Panc1 (cell line): ENCODE measurements around the gene AGAP1. TPM values are rescaled to one million over a fixed set of nuclear protein-coding genes. Genes with fewer than 3 reads are reported as not detected.

Experiments used
- ATAC-seq: fragments of 200-7000 bp; cut with Tn5 transposase; 2 replicates; pipeline ENCODE4 v1.9.1; 2020; ENCODE audit warnings: mild to moderate bottlenecking, moderate library complexity
- BruUV-seq: library from RNA; stranded (reverse); fragments of 400-500 nt; replicated peaks from 2 replicates; lab custom pipeline; 2021; lab: Mats Ljungman, UMichigan
- CTCF ChIA-PET: fragments of 300-600 bp; sonication (Branson Sonifier 250); formaldehyde crosslinking; loops from one replicate; lab custom pipeline; 2022; ENCODE audit warnings: antibody characterized with exemption; lab: Charles Lee
- POLR2A ChIA-PET: fragments of 300-600 bp; sonication (Branson Sonifier 250); formaldehyde crosslinking; loops from one replicate; lab custom pipeline; 2022; ENCODE audit warnings: antibody characterized with exemption; lab: Charles Lee
- DNase-seq: peaks from one replicate; pipeline ENCODE4 v3.0.0-alpha.2; 2010; ENCODE audit warnings: low read depth, low spot score
- H3K27ac ChIP-seq: 2 replicates; pipeline ENCODE4 v1.5.1; 2011; ENCODE audit warnings: mild to moderate bottlenecking, low read length, inconsistent platforms
- H3K27me3 ChIP-seq: fragments of 200-500 bp; sonication (Bioruptor generic); 2 replicates; pipeline ENCODE4 v1.6.0; 2014; ENCODE audit warnings: low read length, inconsistent platforms; ENCODE audit not compliant: control insufficient read depth, insufficient read depth
- H3K36me3 ChIP-seq: fragments of 200-500 bp; sonication (Bioruptor generic); 2 replicates; pipeline ENCODE4 v1.5.1; 2014; ENCODE audit warnings: inconsistent platforms, mild to moderate bottlenecking, low read length, moderate library complexity; ENCODE audit not compliant: control insufficient read depth, insufficient read depth
- H3K4me1 ChIP-seq: 2 replicates; pipeline ENCODE4 v1.5.1; 2011; ENCODE audit warnings: inconsistent platforms, mild to moderate bottlenecking, low read length, moderate library complexity; ENCODE audit not compliant: control insufficient read depth, insufficient read depth
- H3K4me3 ChIP-seq, 2 experiments: 2 replicates each; pipeline ENCODE4 v1.5.1; 2011 to 2012; ENCODE audit warnings: low read depth in 2 of 2, low read length in 2 of 2, mild to moderate bottlenecking in 2 of 2, inconsistent platforms in 1 of 2, moderate library complexity in 1 of 2
- H3K9me3 ChIP-seq: fragments of 200-500 bp; sonication (Bioruptor generic); 2 replicates; pipeline ENCODE4 v1.5.1; 2014; ENCODE audit warnings: low read depth, mild to moderate bottlenecking, inconsistent platforms, low read length, moderate library complexity; ENCODE audit not compliant: control insufficient read depth, insufficient read depth
- CTCF ChIP-seq: fragments of 450-650 bp; IDR thresholded peaks from 2 replicates; pipeline ENCODE4 v1.5.1; 2017; ENCODE audit warnings: mild to moderate bottlenecking
- POLR2AphosphoS5 ChIP-seq: IDR thresholded peaks from 2 replicates; pipeline ENCODE4 v1.6.1; 2012; ENCODE audit warnings: mild to moderate bottlenecking, low read depth, low read length, moderate library complexity
- REST ChIP-seq, 2 experiments: IDR thresholded peaks; 2 replicates each; pipeline ENCODE4 v1.6.1; 2011 to 2012; ENCODE audit warnings: low read depth in 2 of 2, control low read depth in 1 of 2, low read length in 1 of 2, mild to moderate bottlenecking in 1 of 2, moderate library complexity in 1 of 2; ENCODE audit not compliant: insufficient read depth in 1 of 2
- SIN3A ChIP-seq: IDR thresholded peaks from 2 replicates; pipeline ENCODE4 v1.6.1; 2012; ENCODE audit warnings: low read depth, mild to moderate bottlenecking, low read length, moderate library complexity, borderline replicate concordance; ENCODE audit not compliant: insufficient read depth
- TCF7L2 ChIP-seq: IDR thresholded peaks from 2 replicates; pipeline ENCODE4 v1.6.1; 2011; ENCODE audit warnings: mild to moderate bottlenecking, low read depth, low read length, inconsistent platforms
- in situ Hi-C: cut with HindIII; loops from 2 replicates; pipeline ENCODE4 v1.10.0; 2016; ENCODE audit warnings: low sequenced_read_pairs, low pct_unique_long_range_greater_than_20kb
- intact Hi-C: fragments of 100-400 bp; cut with micrococcal nuclease; formaldehyde crosslinking; loops from one replicate; pipeline ENCODE4 v1.10.0; 2022; ENCODE audit not compliant: unreplicated experiment
- total RNA-seq: library from RNA; stranded (reverse); gene quantifications from one replicate; pipeline ENCODE4 v1.2.1, GENCODE V29; 2021; ENCODE audit not compliant: unreplicated experiment

AGAP1 gene
- total RNA-seq, 1 experiment from 2014 or later, result 38.9 TPM

GRCh38 chr2:236170590-236171165 lies 676.8 kb downstream of the AGAP1 start:
- in situ Hi-C loops, result no loop called here
- CTCF ChIA-PET, result interaction anchor here (0.7 kb wide), 1 partner anchor 12 kb away, joined by 3 read pairs; no protein-coding TSS in a partner anchor
- BruUV-seq, result no TSS peak

DNA sequence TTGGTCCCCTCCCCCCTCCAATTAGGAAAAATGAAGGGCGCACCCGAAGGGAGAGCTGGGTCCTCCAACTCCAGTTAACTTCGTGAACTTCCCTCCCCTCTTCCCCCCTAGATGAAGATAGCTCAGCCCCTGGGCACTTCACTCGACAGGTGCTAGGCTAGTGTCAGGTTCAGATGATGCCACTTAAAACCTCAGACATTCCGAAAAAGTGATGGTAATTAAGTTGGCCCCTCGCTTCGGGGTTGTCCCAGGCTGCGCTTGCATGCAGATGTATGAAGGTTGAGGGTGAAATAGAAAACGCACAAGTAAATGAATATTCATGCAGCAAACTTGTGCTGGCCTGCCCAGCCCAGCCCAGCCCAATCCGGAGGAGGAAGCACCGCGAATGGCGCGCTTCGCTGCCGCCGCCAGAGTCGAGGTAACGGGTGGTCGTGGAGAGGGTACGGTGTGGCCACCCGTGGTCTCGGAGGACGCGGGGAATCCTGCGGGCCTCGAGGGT lies 677.4 kb downstream of the AGAP1 start:
- intact Hi-C loops (loop anchor here (10.0 kb wide), 1 partner anchor 236 kb away; no protein-coding TSS in a partner anchor), in situ Hi-C loops (no loop called here)
- CTCF ChIA-PET, result interaction anchor here (0.7 kb wide), 1 partner anchor 12 kb away, joined by 3 read pairs; no protein-coding TSS in a partner anchor
- H3K4me1 ChIP-seq, result peaks cover 18% of the 10 kb centered on the region
- TF ChIP-seq POLR2AphosphoS5 (no peak), SIN3A (no peak), CTCF (no peak), REST (IDR thresholded peaks at IDR 0.05; ENCODE audit: insufficient read depth in 1 of 2, low read depth in 2 of 2, low read length in 1 of 2) (no peak), TCF7L2 (no peak)
- DNase-seq, result no peak
- no peaks in the 10 kb centered on the region for H3K27me3 ChIP-seq
- POLR2A ChIA-PET, result no interaction called here
- no peak overlapping the region for H3K27ac ChIP-seq
- no peaks in the 10 kb centered on the region for H3K36me3 ChIP-seq
- no peak overlapping the region for H3K4me3 ChIP-seq
- no peak for ATAC-seq
- no peaks in the 10 kb centered on the region for H3K9me3 ChIP-seq
- no TSS peak for BruUV-seq

More at GRCh38 chr2:236170590-236171165, 676.8 kb downstream of the AGAP1 start:
- Histone ChIP-seq H3K4me1 (peaks cover 18% of the 10 kb centered on the region), H3K27ac (no peak overlapping the region), H3K36me3 (no peaks in the 10 kb centered on the region), H3K4me3 (no peak overlapping the region), H3K27me3 (no peaks in the 10 kb centered on the region), H3K9me3 (no peaks in the 10 kb centered on the region)
- DNase-seq (no peak), ATAC-seq (no peak)
- POLR2A ChIA-PET, result no interaction called here
- no peak for TF ChIP-seq TCF7L2
- no peak for TF ChIP-seq SIN3A
- no peak for TF ChIP-seq CTCF
- no peak for TF ChIP-seq POLR2AphosphoS5
- no peak for TF ChIP-seq REST (IDR thresholded peaks at IDR 0.05; ENCODE audit: insufficient read depth in 1 of 2, low read depth in 2 of 2, low read length in 1 of 2)
- intact Hi-C loops, result loop anchor here (10.0 kb wide), 1 partner anchor 236 kb away; no protein-coding TSS in a partner anchor
